ENCODE measurements around the gene TRIM67.

DNA sequence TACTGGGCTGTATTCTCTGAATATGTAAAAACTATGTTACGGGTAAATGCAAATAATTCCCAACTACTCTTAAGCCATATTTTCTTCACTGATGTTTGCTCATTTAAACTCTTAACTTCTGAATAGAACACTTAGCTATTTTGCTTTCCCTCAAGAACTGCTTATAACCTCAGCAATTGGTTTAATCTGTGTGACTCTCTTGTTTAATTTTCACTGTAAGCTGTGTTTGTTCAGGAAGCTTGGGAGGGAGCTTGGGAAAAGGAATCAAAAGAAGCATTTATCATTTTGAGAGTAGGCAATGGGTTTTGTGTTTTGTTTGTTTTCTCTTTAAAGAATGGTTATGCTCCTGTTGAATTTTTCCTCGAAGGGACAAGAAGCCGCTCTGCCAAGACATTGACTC, 103.5 kb downstream of the TRIM67 start:
- TF ChIP-seq, protein P1, sequence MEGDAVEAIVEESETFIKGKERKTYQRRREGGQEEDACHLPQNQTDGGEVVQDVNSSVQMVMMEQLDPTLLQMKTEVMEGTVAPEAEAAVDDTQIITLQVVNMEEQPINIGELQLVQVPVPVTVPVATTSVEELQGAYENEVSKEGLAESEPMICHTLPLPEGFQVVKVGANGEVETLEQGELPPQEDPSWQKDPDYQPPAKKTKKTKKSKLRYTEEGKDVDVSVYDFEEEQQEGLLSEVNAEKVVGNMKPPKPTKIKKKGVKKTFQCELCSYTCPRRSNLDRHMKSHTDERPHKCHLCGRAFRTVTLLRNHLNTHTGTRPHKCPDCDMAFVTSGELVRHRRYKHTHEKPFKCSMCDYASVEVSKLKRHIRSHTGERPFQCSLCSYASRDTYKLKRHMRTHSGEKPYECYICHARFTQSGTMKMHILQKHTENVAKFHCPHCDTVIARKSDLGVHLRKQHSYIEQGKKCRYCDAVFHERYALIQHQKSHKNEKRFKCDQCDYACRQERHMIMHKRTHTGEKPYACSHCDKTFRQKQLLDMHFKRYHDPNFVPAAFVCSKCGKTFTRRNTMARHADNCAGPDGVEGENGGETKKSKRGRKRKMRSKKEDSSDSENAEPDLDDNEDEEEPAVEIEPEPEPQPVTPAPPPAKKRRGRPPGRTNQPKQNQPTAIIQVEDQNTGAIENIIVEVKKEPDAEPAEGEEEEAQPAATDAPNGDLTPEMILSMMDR (IDR thresholded peaks at IDR 0.05): no peak
- no peak for TF ChIP-seq POLR2A (IDR thresholded peaks at IDR 0.05)

All from body of pancreas (tissue), 4 donors.